HG03460 (cell line): ENCODE results near the gene NBPF3.
"Not testable (repeated sequence)": the region's sequence is repeated elsewhere in the genome, so short reads cannot be mapped to it uniquely, and the experiment has no call there.

ENCODE experiments used
- ATAC-seq: cut with Tn5 transposase; IDR thresholded peaks from one replicate; pipeline ENCODE4 v1.9.1; 2021; ENCODE audit not compliant: unreplicated experiment

Gene NBPF3

DNA sequence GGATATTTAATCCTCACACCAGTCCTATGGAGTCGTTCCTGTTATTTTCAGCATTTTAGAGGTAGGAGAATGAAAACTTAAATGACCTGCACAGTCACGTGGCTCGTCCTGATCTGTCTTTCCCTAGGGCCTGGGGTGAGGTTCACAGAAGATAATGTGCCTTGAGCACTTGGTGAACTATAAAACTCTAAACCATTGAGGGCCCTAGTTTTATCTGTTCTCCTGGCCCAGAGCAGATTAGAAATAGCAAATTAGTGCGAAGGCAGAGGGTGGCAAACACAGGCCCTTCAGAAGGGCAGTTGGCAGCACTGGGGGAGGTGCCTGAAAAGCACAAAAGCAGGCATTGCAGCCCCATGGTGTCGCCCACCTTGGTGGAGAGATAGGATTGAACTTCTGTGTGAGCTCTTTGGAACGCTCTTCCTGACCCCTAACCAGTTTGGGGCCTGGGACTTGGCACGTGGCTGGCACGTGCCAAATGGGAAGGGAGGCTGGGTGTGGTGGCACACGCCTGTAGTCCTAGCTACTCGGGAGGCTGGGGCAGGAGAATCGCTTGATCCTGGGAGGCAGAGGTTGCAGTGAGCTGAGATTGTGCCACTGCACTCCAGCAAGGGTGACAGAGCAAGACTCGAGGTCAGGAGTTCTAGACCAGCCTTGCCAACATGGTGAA, 1.2 kb upstream of the NBPF3 start:
- ATAC-seq = not testable (repeated sequence)

DNA sequence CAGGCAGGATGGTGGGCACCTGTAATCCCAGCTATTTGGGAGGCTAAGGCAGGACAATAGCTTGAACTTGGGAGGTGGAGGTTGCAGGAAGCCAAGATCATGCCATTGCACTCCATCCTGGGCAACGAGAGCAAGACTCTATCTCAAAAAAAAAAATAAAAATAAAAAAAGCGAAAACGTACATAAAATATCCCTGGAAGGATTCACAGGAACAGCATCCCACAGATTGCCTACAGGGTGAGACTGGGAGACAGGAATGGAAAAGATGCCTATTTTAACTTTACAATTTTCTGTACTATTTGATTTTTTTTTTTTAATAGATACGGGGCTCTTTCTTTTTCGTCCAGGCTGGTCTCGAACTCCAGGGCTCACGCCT, 604 bp upstream of the NBPF3 start:
- no peak for ATAC-seq

DNA sequence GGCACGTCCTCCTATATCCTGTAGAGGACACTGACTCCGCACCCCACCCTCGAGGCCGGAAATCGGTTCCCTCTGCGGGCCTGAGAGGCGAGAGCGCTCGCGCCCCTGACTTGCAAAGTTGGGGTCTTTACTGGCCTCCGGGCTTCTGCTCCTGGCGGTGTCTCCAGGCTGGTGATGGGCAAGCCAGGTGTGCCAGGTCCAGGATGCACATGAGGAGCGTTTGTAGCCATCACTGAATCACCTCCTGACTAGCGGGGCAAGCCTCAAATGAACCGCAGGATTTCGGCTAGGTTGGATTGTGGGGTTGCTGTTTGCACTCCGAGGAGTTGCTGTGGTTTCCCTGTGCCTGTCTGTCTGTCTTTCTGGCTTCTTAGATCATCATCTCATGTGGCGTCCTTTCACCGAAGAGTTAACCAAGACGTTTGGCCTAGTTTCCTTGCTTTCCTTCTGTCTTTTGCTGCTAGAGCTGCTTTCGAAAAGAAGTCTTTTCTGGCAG, 741 bp downstream of the NBPF3 start:
- not testable (repeated sequence) for ATAC-seq

DNA sequence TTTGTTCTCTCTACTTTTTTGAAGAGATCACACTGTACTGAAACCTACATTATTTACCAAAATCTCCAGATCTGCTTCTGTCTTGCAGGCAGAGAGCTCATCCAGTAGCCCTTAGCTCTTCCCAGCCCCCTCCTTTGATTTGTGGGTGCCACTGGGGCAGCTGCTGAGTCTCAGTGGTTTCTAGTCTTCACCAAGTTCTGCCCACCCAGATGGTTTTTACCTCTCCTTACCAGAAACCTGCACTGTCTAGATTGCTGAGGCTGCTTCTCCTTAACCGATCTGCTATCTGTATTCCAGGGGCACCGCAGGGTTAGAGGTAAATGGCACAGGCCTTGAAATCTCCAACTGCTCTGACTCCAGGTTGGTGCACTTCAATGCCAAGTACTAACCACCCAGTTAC, 6.7 kb downstream of the NBPF3 start:
- not testable (repeated sequence) for ATAC-seq

DNA sequence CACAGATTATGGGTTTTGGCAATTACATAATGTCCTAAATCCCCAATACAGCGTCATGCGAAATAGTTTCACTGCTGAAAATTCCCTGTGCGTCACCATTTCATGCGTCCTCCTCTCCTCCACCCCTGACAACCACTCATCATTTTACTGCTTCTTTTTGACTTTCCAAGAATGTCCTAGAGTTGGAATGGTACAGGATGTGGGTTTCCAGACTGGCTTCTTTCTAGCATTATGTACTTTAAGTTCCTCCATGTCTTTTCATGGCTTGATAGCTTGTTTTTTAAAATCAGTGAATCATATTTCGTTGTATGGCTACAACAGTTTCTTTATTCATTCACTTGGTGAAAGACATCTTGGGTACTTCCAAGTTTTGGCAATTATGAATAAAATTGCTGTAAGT, 7.4 kb downstream of the NBPF3 start:
- no peak for ATAC-seq

DNA sequence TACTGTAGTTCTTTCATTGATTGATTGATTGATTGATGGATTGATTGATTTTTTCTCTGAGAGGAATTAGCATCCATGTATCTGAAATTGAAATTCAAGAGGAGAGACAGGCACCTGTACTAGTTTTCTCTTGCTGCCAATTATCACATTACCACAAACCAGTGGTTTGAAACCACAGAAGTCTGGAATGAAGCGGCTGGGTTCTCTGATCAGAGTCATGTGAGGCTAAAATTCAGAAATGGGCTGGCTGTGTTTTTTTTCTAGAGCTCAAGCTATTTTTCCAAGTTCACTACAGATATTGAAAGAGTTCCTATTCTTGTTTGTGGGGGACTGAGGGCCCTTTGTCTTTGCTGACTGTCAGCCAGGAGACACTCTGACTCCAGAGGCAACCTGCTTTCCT, 10.0 kb downstream of the NBPF3 start:
- ATAC-seq = no peak

DNA sequence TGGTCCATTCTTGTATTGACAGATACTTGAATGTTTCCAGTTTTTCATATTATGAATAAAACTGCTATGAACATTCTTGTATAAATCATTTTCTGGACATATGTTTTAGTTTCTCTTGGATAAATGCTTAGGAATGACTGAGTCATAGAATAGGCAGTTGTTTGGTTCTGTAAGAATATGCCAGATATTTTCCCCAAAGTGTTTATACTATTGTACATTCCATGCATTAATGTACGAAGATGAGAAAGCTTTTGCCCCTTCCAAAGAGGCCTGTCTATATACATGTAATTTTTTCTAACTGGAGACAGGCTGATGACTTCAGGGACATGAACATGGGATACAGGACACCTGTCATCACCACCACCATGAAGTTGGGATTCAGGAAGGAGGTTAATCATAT, 11.3 kb downstream of the NBPF3 start:
- no peak for ATAC-seq

DNA sequence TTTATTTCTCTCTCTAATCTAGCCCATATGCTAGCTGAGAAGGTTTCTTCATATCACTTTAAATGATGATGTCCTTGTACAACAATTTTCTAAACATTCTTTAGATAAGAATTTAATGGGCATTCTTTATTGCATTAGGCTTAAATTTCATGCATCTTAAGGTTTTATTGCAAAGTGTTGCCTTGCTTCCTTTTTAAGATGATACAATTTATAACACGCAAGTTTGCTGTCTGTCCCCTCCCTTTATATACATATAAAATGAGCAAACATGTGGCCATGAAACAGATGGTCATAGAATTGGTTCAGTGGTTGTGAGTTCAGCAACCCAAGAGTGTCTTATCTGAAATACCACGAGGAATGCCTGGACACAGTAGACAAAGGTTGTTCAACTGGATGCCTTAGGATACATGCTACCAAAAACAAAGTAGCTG, 12.1 kb downstream of the NBPF3 start:
- no peak for ATAC-seq

DNA sequence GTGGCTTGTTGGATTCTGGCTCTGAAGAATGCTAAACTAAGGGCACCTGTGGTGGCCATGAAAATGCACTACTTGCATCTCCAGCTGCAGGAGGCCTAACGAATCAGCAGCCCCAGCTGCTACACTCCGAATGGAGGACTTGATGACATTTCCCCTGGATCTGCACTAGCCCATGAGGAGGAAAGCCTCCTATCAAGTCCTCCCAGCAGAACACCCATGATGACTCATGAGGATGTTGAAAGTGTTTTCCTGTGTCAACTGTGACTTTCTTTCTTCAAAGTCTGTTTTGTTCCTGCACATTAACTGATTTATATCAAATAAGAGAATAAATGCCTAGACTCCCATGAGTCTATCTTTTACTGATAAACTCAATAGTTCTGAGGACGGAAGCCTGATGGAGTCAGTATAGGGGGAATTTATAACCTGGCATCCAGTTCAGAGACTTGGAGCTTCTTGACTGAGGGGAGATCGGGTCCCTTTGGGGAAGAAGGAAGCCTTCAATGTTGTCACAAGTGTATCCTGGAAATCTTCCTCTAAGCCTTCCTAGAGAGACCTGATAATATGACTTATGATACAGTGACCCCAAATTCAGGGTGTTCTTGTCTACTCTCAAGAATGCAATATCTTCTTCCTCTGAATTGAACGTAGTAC, 14.2 kb downstream of the NBPF3 start:
- not testable (repeated sequence) for ATAC-seq

DNA sequence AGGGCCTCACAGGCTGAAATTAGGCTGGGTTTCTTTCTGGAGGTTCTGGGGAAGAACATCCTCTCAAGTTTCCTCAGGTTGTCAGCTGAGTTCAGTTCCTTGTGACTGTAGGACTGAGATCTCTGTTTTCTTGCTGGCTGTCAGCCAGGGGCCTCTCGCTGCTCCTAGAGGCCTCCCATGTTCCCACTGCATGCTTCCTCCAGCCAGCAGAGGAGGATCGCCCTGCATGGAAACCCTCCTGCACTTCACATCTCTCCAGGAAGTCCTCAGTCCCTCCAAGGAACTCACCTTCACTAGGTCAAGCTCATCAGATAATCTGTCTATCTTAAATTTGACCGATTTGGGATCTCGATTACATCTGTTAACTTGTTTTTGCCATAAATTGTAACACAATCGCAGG, 15.0 kb downstream of the NBPF3 start:
- not testable (repeated sequence) for ATAC-seq

DNA sequence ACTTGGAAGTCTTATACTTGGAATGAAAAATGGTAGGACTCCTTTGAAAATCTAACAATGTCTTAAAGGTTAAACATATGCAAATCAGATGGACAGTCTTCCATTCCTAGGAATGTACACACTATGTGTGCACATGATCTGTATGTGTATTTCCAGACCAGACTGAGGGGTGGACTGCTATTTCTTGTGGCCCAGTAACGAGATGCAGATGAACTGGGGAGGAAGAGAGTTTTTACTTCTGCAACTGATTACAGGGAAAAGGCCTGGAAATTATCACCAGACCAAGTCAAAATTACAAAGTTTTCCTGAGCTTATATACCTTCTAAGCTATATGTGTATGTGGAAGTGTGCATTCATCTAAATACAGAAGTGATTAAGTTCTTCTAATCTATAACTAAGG, 17.7 kb downstream of the NBPF3 start:
- no peak for ATAC-seq

DNA sequence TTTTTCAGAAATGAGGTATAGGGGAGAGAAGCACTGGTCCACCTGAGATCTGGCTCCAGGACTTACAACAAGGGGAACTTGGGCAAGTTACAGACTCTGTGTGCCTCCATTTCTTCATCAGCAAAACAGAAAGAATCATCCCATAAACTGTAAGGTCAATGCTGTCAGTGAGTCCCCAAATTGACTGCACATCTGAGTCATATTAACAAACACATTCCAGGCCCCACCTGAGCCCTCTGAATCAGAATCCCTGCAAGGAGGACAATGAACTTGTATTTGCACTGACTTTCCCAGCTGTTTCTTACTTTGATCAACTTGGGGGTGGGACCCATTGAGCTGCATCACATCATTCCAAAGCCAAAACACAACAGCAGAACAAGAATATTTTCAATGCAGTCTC, 25.2 kb downstream of the NBPF3 start:
- ATAC-seq = not testable (repeated sequence)

DNA sequence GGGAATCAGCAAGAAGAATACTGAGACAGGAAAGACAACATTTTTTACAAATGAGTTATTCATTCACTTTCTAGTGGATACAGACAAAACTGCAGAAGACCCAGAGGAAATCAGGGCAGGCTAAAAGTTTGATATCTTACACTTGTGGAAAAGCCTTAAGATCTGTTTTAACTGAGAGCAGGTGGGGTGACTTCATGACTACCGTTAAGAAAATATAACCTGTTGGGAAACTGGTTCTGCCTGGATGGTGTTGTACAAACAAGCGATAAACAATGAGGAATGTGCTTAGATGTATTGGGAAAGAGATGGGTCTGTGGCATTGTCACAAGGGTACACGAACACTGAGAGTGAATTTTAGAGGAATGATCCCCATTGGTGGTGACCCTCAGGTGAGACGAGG, 28.0 kb downstream of the NBPF3 start:
- not testable (repeated sequence) for ATAC-seq

DNA sequence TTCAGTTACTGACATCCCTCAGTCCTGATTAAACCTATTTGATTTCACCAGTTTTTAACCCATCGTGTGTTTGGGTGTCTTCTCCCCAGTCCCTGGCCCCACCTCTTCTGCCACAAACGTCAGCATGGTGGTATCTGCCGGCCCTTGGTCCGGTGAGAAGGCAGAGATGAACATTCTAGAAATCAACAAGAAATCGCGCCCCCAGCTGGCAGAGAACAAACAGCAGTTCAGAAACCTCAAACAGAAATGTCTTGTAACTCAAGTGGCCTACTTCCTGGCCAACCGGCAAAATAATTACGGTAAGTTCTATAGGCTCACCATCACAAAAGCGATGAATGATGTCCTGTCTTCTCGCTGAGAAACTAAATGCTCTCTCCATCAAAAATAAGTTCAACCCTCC, 28.7 kb downstream of the NBPF3 start:
- no peak for ATAC-seq

DNA sequence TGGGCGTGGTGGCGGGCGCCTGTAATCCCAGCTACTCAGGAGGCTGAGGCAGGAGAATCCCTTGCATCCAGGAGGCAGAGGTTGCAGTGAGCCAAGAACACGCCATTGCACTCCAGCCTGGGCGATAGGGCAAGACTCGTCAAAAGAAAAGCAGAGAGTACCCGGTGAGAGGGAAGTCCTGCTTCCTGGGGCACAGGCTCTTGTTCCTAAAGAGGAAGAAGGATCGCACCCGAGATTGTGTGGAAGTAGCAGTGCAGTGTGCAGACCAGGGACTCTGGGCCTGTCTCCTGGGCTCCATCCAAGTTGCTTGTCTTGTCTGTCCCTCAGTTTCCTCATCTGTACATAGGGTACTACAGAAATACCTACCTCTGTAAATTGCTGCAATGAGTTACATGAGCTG, 29.6 kb downstream of the NBPF3 start:
- ATAC-seq = no peak

DNA sequence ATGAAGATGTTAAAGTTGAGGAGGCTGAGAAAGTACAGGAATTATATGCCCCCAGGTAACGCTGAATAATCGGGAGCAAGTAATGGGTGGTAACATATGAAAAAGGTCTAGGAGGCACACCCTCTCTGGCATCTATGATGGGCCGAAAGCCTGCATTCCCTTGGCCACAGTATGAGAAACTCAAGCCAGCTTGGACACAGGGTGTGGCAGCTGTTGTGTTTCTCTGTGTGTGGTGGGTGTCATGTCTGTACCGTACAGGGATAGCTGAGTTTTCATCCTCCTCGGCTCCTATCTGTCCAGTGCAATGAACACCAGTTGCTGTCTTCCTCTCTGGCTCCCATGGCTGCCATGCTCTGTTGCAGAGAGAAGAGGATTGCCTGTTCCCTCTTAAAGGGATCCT, 32.9 kb downstream of the NBPF3 start:
- ATAC-seq = no peak

DNA sequence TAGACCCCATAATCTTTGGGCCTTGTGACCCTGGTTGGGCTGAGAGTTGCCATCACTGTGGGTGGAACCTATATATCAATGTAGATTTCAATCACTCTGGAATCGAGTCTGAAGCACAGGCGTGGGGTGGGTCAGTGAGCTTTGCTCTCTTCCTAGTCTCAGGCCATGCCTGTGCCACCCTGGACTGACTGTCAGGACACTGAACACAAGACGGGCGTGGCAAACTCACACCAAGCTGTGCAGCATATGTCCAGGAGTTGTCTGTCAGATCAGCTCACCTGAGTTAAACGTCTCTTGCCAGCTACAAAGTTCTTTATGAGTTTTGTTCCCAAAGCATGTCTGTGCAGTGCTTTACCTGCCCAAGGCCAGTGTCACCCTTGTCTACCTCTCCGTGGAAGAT, 38.4 kb downstream of the NBPF3 start:
- ATAC-seq = no peak

DNA sequence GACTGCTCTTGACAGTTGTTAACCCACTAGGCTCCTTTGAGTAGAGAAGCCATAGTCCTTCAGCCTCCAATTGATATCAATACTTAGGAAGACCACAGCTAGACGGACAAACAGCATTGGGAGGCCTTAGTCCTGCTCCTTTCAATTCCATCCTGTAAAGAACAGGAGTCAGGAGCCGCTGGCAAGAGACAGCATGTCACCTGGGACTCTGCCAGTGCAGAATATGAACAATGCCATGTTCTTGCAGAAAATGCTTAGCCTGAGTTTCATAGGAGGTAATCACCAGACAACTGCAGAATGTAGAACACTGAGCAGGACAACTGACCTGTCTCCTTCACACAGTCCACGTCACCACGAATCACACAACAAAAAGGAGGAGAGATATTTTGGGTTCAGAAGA, 43.9 kb downstream of the NBPF3 start:
- ATAC-seq = not testable (repeated sequence)

DNA sequence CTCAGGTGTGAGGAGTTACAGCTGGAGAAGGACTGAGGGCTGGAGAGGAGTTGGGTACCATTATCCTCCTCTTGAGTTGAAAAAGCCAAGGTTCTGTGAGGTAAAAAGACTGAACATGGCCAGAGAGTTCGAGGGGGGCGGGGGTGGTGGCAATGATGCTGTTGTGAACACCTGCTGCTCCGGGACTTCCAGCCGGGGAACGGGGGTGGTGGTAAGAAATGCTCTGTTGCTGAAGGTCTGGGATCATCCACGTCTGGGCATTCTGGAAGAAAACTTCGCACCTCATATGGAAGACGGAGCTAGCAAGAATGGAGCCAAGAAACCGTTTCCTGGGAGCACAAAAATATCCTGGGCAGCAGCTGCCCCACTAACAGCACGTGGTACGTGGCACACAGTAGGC, 49.2 kb downstream of the NBPF3 start:
- no peak for ATAC-seq

DNA sequence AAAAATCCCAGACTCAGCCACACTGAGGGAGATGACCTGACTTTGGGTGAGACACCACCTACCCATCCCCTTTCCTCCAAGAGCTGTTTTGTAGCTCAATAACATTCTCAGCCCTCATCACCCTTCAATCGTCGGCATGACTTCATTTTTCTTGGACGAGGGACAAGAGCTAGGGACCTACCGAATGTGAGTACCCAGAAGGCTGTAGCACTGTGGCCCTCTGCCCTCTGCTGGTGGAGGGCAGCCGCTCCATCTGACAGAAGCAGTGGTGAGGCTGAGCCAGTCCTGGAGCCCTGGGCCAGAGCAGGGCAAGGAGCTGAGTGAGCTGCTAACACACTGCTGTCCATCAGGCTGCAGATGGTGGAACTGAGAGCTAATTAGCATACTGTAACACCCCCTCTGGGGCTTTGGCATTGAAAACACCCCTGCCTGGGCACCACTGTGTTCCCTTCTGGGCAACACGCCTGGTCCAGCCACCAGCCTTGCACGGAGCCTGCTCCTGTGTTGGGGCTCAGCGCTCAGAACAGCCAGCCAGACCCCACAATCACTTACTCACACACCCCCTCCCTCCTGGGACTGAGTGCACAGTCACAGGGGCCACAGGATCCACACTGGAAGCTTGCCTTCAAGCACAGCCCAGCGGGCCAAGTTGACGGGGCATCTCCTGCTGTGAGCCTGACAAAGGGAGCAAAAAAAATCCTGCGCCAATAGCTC, 51.0 kb downstream of the NBPF3 start:
- no peak for ATAC-seq

DNA sequence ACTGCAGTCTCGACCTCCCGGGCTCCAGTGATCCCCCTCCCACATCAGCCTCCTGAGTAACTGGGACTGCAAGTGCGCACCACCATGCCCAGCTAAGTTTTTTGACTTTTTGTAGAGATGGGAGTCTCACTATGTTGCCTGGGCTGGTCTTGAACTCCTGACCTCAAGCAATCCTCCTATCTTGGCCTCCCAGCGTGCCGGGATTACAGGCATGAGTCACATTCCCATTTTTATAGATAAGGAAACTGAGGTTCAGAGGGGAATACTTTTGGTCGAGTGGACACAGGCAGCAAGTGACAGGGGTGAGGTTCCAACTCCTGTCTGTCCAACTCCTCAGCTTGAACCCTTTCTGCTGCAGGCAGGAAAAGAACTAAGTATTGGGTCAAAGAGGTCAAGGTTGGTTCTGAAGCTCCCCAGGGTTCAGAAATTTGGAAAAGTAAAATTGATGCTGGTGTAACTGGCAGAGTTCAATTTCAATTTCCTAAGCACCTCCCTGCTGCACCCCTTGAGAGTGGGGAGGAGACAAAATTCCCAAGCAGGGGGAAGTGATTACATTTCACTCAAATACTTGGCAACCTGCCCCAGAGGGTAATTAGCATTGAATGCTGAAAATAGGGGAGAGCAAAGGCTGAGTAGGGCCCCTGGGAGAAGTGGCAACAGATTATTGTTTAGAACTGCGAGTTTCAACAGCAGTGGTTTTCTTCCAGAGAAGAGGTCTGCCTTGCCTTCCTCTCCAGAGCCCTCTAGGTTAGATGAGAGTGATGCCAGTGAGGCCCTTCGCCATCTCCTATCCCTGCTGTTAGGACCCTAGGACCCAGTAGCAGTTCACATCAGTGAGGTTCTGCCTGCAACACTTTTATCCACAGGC, 51.8 kb downstream of the NBPF3 start:
- ATAC-seq = no peak
